Colonic mucosa (tissue), 4 donors: ENCODE results near the gene WLS. TPM values are rescaled to one million over a fixed set of nuclear protein-coding genes. Genes with fewer than 3 reads are reported as not detected.

Source experiments
- DNase-seq: peaks from one replicate; pipeline ENCODE4 v3.0.0-alpha.2; 2020
- H3K27ac ChIP-seq: fragments of 200-600 bp; one replicate; pipeline ENCODE4 v1.8.0; 2021
- H3K27me3 ChIP-seq: fragments of 200-600 bp; one replicate; pipeline ENCODE4 v1.8.0; 2021
- H3K36me3 ChIP-seq: fragments of 200-600 bp; one replicate; pipeline ENCODE4 v1.8.0; 2021
- H3K4me1 ChIP-seq: fragments of 200-600 bp; one replicate; pipeline ENCODE4 v1.8.0; 2021; ENCODE audit warnings: mild to moderate bottlenecking
- H3K4me3 ChIP-seq: fragments of 200-600 bp; one replicate; pipeline ENCODE4 v1.8.0; 2021
- H3K9ac ChIP-seq, 2 donors: one replicate each; pipeline ENCODE4 v1.7.0; 2013; ENCODE audit warnings: control low read depth in 2 of 2, low read depth in 2 of 2, low read length in 2 of 2
- H3K9me3 ChIP-seq: fragments of 200-600 bp; one replicate; pipeline ENCODE4 v1.8.0; 2021
- intact Hi-C: fragments of 100-400 bp; cut with DNase I; formaldehyde crosslinking; loops from one replicate; pipeline ENCODE4 v1.14.1; 2022
- total RNA-seq, 2 donors: library from RNA; stranded (reverse); fragmentation: NEBNext Ultra II Directional in 1 of 2; extraction: Animal tissue kit (Norgen Biotek cat#: 25700) in 1 of 2; gene quantifications; one replicate each; pipeline ENCODE4 v1.2.1, GENCODE V29; 2021
- TF ChIP-seq, protein P1 (sequence below): fragments of 200-600 bp; IDR thresholded peaks from one replicate; pipeline ENCODE4 v1.8.0; 2022; ENCODE audit warnings: antibody characterized with exemption, mild to moderate bottlenecking
- donor health status: healthy.
- donor health status: DM: no; HTN: no; CAD: no.
- donor health status: DM: no; HTN: no; CAD: no.

Gene WLS
- total RNA-seq, 2 donors from 2014 or later = 88.3 to 116 TPM

DNA sequence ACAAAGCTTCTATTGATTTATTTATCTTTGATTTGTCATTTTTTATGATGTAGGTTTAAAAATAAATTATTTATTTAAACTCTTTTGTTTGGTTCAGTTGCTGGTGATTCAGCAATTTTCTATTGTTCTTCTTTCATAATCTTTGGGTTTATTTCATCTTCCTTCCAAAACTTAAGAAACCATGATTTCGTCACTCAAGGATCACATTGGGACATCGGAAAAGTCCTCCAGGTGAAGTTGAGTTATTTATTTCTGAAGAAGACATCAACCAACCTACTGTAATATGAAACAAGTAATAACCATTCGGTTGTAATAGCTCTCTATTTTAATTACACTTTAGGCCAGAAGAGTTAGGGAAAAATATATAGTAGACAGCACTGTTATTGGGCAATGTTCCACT lies 23.0 kb upstream of the WLS start:
- TF ChIP-seq, protein P1, sequence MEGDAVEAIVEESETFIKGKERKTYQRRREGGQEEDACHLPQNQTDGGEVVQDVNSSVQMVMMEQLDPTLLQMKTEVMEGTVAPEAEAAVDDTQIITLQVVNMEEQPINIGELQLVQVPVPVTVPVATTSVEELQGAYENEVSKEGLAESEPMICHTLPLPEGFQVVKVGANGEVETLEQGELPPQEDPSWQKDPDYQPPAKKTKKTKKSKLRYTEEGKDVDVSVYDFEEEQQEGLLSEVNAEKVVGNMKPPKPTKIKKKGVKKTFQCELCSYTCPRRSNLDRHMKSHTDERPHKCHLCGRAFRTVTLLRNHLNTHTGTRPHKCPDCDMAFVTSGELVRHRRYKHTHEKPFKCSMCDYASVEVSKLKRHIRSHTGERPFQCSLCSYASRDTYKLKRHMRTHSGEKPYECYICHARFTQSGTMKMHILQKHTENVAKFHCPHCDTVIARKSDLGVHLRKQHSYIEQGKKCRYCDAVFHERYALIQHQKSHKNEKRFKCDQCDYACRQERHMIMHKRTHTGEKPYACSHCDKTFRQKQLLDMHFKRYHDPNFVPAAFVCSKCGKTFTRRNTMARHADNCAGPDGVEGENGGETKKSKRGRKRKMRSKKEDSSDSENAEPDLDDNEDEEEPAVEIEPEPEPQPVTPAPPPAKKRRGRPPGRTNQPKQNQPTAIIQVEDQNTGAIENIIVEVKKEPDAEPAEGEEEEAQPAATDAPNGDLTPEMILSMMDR = no peak
- H3K36me3 ChIP-seq = no peaks in the 10 kb centered on the region
- H3K9ac ChIP-seq = no peak overlapping the region
- no peak overlapping the region for H3K4me3 ChIP-seq
- intact Hi-C loops = no loop called here
- DNase-seq = no peak
- H3K27me3 ChIP-seq = no peaks in the 10 kb centered on the region
- H3K4me1 ChIP-seq = no peaks in the 10 kb centered on the region
- H3K27ac ChIP-seq = no peak overlapping the region
- no peaks in the 10 kb centered on the region for H3K9me3 ChIP-seq

DNA sequence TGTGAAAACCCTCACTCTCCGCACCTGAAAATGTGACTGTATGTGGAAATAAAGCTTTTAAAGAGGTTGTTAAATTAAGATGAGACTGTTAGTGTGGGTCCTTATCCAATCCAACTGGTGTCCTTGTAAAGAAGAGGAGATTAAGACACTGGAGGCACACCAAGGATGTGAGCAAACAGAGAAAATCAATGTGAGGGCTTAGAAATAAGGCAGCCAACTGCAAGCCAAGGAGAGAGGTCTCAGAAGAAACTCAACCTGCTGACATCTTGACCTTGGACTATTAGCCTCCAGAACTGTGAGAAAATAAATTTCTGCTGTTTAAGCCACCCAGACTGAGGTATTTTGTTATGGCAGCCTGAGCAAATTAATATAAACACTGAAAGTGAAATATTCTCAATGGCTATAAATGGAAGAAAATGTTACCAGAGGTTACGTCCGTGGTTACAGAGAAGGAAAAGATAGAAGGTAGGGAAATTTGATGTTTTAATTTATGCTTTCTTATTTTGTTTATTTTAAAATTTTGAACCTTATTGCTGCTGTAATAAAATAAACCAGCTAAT lies 22.4 kb upstream of the WLS start:
- Histone ChIP-seq H3K36me3 (no peaks in the 10 kb centered on the region), H3K4me1 (no peaks in the 10 kb centered on the region), H3K27me3 (no peaks in the 10 kb centered on the region), H3K4me3 (no peak overlapping the region), H3K9ac (no peak overlapping the region), H3K9me3 (no peaks in the 10 kb centered on the region), H3K27ac (no peak overlapping the region)
- intact Hi-C loops = no loop called here
- TF ChIP-seq, protein P1 = no peak
- no peak for DNase-seq

- no peaks in the 10 kb centered on the region for H3K4me1 ChIP-seq
- TF ChIP-seq, protein P1 = no peak
- no peak overlapping the region for H3K9ac ChIP-seq
- H3K27ac ChIP-seq = no peak overlapping the region
- no peaks in the 10 kb centered on the region for H3K36me3 ChIP-seq
- H3K27me3 ChIP-seq = no peaks in the 10 kb centered on the region
- intact Hi-C loops = loop anchor here (10.0 kb wide), 1 partner anchor 88 kb away; no protein-coding TSS in a partner anchor
- H3K9me3 ChIP-seq = no peaks in the 10 kb centered on the region
- no peak overlapping the region for H3K4me3 ChIP-seq
- no peak for DNase-seq
These were observed 4.7 kb upstream of the WLS start for GRCh38 chr1:68237040-68237439.

- Histone ChIP-seq H3K4me3 (no peak overlapping the region), H3K36me3 (no peaks in the 10 kb centered on the region), H3K27me3 (no peaks in the 10 kb centered on the region), H3K9ac (no peak overlapping the region), H3K4me1 (no peaks in the 10 kb centered on the region), H3K27ac (no peak overlapping the region), H3K9me3 (no peaks in the 10 kb centered on the region)
- intact Hi-C loops = loop anchor here (5.0 to 10.0 kb wide), 2 partner anchors 87 to 91 kb away; no protein-coding TSS in a partner anchor
- DNase-seq = no peak
- TF ChIP-seq, protein P1 = no peak
These were observed 1.8 kb upstream of the WLS start for GRCh38 chr1:68234094-68234493.

GRCh38 chr1:68233202-68233601 lies 879 bp upstream of the WLS start:
- Histone ChIP-seq H3K9ac (no peak overlapping the region), H3K27ac (no peak overlapping the region), H3K4me3 (no peak overlapping the region), H3K27me3 (no peaks in the 10 kb centered on the region), H3K4me1 (no peaks in the 10 kb centered on the region), H3K36me3 (no peaks in the 10 kb centered on the region), H3K9me3 (no peaks in the 10 kb centered on the region)
- DNase-seq = no peak
- TF ChIP-seq, protein P1 = no peak
- intact Hi-C loops = loop anchor here (5.0 to 10.0 kb wide), 2 partner anchors 86 to 92 kb away; no protein-coding TSS in a partner anchor
